Fibroblast of lung (primary cell): ENCODE data around the gene CEP97.

Experiments used
- CTCF ChIP-seq, 2 donors: IDR thresholded peaks in 1 of 2; conservative IDR thresholded peaks in 1 of 2; 1 replicate in 1 of 2; 2 replicates in 1 of 2; pipeline ENCODE4 v1.5.1; 2011 to 2012; ENCODE audit warnings: low read length in 2 of 2, control low read depth in 1 of 2, inconsistent platforms in 1 of 2, low read depth in 1 of 2, mild to moderate bottlenecking in 1 of 2
- EZH2 ChIP-seq: IDR thresholded peaks from 2 replicates; pipeline ENCODE4 v1.5.1; 2012; ENCODE audit warnings: low read length, control low read depth, mild to moderate bottlenecking; ENCODE audit errors: missing control alignments

DNA sequence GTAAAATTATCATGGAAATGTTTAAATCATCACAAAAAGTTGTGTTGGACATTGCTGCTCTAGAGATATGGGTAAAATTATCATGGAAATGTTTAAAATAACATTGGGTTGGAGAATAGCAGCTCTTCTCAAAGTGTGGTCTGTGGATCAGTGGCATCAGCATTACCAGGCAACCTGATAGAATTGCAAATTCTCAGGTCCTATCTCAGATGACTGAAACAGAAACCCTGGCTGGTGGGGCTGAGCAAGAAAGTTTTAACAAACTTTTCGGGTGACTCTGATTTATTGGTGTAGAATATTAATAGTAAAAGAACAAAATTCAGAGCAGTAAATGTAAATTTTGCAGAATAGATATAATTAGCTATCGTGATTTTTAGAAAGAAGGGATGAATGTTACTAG, 83.5 kb downstream of the CEP97 start:
- TF ChIP-seq CTCF (conservative IDR thresholded peaks at IDR 0.05 in 1 of 2, IDR thresholded peaks at IDR 0.05 in 1 of 2; ENCODE audit: low read depth in 1 of 2, low read length in 2 of 2) (no peak), EZH2 (no peak)
